ENCODE results near the gene CD177. TPM values are rescaled to one million over a fixed set of nuclear protein-coding genes. Genes with fewer than 3 reads are reported as not detected.

CD177 gene
- total and polyA plus RNA-seq, 2 of the 8 experiments (the other 6 are each of a cell fraction or from before 2014, with no cell fraction given): 3.4 to 10.0 TPM

DNA sequence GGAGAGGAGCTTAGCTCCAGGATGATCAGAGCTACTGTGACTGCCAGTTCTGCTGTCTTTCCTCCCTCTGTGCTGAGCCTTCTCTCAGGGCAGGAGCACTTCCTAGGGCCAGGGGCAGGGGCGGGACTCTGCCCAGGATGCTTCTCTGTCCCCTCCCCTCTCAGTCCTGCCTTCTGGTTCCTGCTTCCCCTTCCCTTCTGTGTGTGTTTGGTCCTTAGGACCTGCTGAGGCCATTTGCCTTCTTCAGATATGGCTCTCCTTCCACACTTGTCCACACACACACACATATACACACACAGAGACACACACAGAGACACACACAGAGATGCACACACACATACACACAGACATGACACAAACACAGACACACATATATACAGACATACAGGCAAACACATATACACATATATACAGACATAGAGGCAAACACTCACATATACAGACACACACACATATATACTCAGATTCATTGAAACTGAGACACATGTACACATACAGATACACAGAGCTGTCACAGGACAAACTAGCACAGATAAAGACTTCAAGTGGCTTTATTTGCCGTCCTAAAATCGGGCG lies 22.0 kb upstream of the CD177 start (continued):
- TF ChIP-seq JUND (IDR thresholded peaks at IDR 0.05; ENCODE audit: low read length) (no peak), EGR1 (IDR thresholded peaks at IDR 0.05; ENCODE audit: borderline replicate concordance, low read depth, low read length) (no peak), SIN3A (conservative IDR thresholded peaks at IDR 0.05 in 1 of 2, IDR thresholded peaks at IDR 0.05 in 1 of 2; ENCODE audit: low read depth in 1 of 2, low read length in 2 of 2) (no peak), ZNF274 (IDR thresholded peaks at IDR 0.05; ENCODE audit: borderline replicate concordance, extremely low read depth, low read length) (no peak), TCF12 (IDR thresholded peaks at IDR 0.05; ENCODE audit: low read depth, low read length) (no peak), CBX8 (IDR thresholded peaks at IDR 0.05; ENCODE audit: borderline replicate concordance, low read depth, low read length) (no peak)
